SK-N-SH treated with all-trans-retinoic acid at 6 μM for 48 hours (cell line): ENCODE data around the gene MTFR1L.

Source experiments
- ATAC-seq: fragments of 200-7000 bp; cut with Tn5 transposase; 3 replicates; pipeline ENCODE4 v1.9.1; 2020; ENCODE audit warnings: mild to moderate bottlenecking, moderate library complexity
- ARNTL ChIP-seq: fragments of 450-650 bp; formaldehyde crosslinking; IDR thresholded peaks from 2 replicates; pipeline ENCODE4 v1.5.0; 2020; ENCODE audit warnings: low read depth, mild to moderate bottlenecking, moderate library complexity, borderline replicate concordance
- BACH2 ChIP-seq: fragments of 250-450 bp; sonication (Bioruptor Pico); IDR thresholded peaks from 2 replicates; pipeline ENCODE4 v1.9.0; 2021; ENCODE audit warnings: mild to moderate bottlenecking, borderline replicate concordance
- CSDC2 ChIP-seq: fragments of 250-450 bp; sonication (Bioruptor Pico); IDR thresholded peaks from 2 replicates; pipeline ENCODE4 v1.5.0; 2020; ENCODE audit warnings: mild to moderate bottlenecking, moderate library complexity
- ESRRG ChIP-seq: fragments of 250-450 bp; sonication (Bioruptor Pico); IDR thresholded peaks from 2 replicates; pipeline ENCODE4 v1.6.1; 2021; ENCODE audit warnings: mild to moderate bottlenecking
- GLIS3 ChIP-seq: fragments of 250-450 bp; sonication (Bioruptor Pico); IDR thresholded peaks from 2 replicates; pipeline ENCODE4 v1.5.0; 2020; ENCODE audit warnings: mild to moderate bottlenecking, moderate library complexity
- ISL1 ChIP-seq: fragments of 250-450 bp; sonication (Bioruptor Pico); IDR thresholded peaks from 2 replicates; pipeline ENCODE4 v2.1.2; 2022; ENCODE audit warnings: mild to moderate bottlenecking, moderate library complexity
- OSR1 ChIP-seq: fragments of 250-450 bp; sonication (Bioruptor Pico); IDR thresholded peaks from 2 replicates; pipeline ENCODE4 v1.8.0; 2022; ENCODE audit warnings: moderate library complexity, mild to moderate bottlenecking, inconsistent platforms
- PPARA ChIP-seq: fragments of 250-450 bp; sonication (Bioruptor Pico); IDR thresholded peaks from 2 replicates; pipeline ENCODE4 v1.5.0; 2020; ENCODE audit warnings: mild to moderate bottlenecking, borderline replicate concordance
- RARB ChIP-seq: fragments of 250-450 bp; sonication (Bioruptor Pico); IDR thresholded peaks from 2 replicates; pipeline ENCODE4 v1.8.0; 2021; ENCODE audit warnings: mild to moderate bottlenecking, moderate library complexity
- SNAI2 ChIP-seq: fragments of 250-450 bp; sonication (Bioruptor Pico); IDR thresholded peaks from 2 replicates; pipeline ENCODE4 v1.5.0; 2020; ENCODE audit warnings: mild to moderate bottlenecking, moderate library complexity
- TCF4 ChIP-seq: fragments of 250-450 bp; sonication (Bioruptor Pico); IDR thresholded peaks from 2 replicates; pipeline ENCODE4 v1.8.0; 2021; ENCODE audit warnings: mild to moderate bottlenecking, moderate library complexity, borderline replicate concordance
- TOX ChIP-seq: fragments of 250-450 bp; sonication (Bioruptor Pico); IDR thresholded peaks from 2 replicates; pipeline ENCODE4 v1.8.0; 2021; ENCODE audit warnings: mild to moderate bottlenecking, moderate library complexity, borderline replicate concordance
- ZC3H10 ChIP-seq: fragments of 250-450 bp; sonication (Bioruptor Pico); IDR thresholded peaks from 2 replicates; pipeline ENCODE4 v1.5.1; 2021; ENCODE audit warnings: mild to moderate bottlenecking, moderate library complexity
- ZFP30 ChIP-seq: fragments of 450-650 bp; formaldehyde crosslinking; IDR thresholded peaks from 2 replicates; pipeline ENCODE4 v1.5.0; 2022; ENCODE audit warnings: mild to moderate bottlenecking, moderate library complexity
- ZNF565 ChIP-seq: fragments of 450-650 bp; formaldehyde crosslinking; conservative IDR thresholded peaks from 2 replicates; pipeline ENCODE4 v1.5.0; 2020; ENCODE audit warnings: low read depth, mild to moderate bottlenecking, moderate library complexity
- ZNF70 ChIP-seq: fragments of 450-650 bp; formaldehyde crosslinking; IDR thresholded peaks from 2 replicates; pipeline ENCODE4 v1.5.0; 2020; ENCODE audit warnings: mild to moderate bottlenecking, moderate library complexity
- ZNF8 ChIP-seq: fragments of 450-650 bp; formaldehyde crosslinking; IDR thresholded peaks from 2 replicates; pipeline ENCODE4 v1.5.0; 2020; ENCODE audit warnings: mild to moderate bottlenecking, moderate library complexity
- TF ChIP-seq, protein P1 (sequence below): fragments of 250-450 bp; sonication (Bioruptor Pico); IDR thresholded peaks from 2 replicates; pipeline ENCODE4 v1.5.1; 2021; ENCODE audit warnings: mild to moderate bottlenecking, moderate library complexity
- TF ChIP-seq, protein P2 (sequence below): fragments of 250-450 bp; sonication (Bioruptor Pico); IDR thresholded peaks from 2 replicates; pipeline ENCODE4 v1.8.0; 2021; ENCODE audit warnings: low read depth, mild to moderate bottlenecking, moderate library complexity, borderline replicate concordance
- TF ChIP-seq, protein P3 (sequence below): fragments of 250-450 bp; sonication (Bioruptor Pico); IDR thresholded peaks from 2 replicates; pipeline ENCODE4 v1.5.1; 2020; ENCODE audit warnings: low read depth, mild to moderate bottlenecking, moderate library complexity
- TF ChIP-seq, protein P4 (sequence below): fragments of 250-450 bp; sonication (Bioruptor Pico); IDR thresholded peaks from 2 replicates; pipeline ENCODE4 v1.5.0; 2020; ENCODE audit warnings: mild to moderate bottlenecking, moderate library complexity

Gene MTFR1L

DNA sequence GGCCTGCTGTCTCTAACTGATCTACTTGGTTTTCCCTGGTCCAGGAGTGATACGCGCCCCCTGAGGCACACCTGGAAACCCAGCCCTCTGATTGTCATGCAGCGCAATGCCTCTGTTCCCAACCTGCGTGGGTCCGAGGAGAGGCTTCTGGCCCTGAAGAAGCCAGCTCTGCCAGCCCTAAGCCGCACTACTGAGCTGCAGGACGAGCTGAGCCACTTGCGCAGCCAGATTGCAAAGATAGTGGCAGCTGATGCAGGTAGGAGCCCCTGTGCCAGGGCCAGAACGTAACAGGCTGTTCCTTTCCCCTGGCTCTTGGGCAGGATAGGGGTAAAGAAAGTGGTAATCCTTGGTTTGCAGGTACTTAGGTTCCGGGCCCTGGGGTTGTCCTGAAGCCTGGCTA is 6.8 kb downstream of the MTFR1L start:
- TF ChIP-seq ZC3H10 (no peak), CSDC2 (CRISPR knock-in tag) (no peak), ZNF8 (CRISPR knock-in tag) (no peak), ZFP30 (CRISPR knock-in tag) (no peak), ARNTL (CRISPR knock-in tag) (no peak), SNAI2 (no peak), ZNF565 (no peak), TOX (CRISPR knock-in tag) (no peak), GLIS3 (CRISPR knock-in tag) (no peak), RARB (CRISPR knock-in tag) (no peak), ISL1 (no peak), BACH2 (CRISPR knock-in tag) (no peak), ZNF70 (no peak), TCF4 (no peak)
- TF ChIP-seq, protein P1, sequence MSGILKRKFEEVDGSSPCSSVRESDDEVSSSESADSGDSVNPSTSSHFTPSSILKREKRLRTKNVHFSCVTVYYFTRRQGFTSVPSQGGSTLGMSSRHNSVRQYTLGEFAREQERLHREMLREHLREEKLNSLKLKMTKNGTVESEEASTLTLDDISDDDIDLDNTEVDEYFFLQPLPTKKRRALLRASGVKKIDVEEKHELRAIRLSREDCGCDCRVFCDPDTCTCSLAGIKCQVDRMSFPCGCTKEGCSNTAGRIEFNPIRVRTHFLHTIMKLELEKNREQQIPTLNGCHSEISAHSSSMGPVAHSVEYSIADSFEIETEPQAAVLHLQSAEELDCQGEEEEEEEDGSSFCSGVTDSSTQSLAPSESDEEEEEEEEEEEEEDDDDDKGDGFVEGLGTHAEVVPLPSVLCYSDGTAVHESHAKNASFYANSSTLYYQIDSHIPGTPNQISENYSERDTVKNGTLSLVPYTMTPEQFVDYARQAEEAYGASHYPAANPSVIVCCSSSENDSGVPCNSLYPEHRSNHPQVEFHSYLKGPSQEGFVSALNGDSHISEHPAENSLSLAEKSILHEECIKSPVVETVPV = no peak
- TF ChIP-seq, protein P2, sequence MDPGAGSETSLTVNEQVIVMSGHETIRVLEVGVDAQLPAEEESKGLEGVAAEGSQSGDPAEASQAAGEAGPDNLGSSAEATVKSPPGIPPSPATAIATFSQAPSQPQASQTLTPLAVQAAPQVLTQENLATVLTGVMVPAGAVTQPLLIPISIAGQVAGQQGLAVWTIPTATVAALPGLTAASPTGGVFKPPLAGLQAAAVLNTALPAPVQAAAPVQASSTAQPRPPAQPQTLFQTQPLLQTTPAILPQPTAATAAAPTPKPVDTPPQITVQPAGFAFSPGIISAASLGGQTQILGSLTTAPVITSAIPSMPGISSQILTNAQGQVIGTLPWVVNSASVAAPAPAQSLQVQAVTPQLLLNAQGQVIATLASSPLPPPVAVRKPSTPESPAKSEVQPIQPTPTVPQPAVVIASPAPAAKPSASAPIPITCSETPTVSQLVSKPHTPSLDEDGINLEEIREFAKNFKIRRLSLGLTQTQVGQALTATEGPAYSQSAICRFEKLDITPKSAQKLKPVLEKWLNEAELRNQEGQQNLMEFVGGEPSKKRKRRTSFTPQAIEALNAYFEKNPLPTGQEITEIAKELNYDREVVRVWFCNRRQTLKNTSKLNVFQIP (CRISPR knock-in tag) = no peak
- TF ChIP-seq, protein P3, sequence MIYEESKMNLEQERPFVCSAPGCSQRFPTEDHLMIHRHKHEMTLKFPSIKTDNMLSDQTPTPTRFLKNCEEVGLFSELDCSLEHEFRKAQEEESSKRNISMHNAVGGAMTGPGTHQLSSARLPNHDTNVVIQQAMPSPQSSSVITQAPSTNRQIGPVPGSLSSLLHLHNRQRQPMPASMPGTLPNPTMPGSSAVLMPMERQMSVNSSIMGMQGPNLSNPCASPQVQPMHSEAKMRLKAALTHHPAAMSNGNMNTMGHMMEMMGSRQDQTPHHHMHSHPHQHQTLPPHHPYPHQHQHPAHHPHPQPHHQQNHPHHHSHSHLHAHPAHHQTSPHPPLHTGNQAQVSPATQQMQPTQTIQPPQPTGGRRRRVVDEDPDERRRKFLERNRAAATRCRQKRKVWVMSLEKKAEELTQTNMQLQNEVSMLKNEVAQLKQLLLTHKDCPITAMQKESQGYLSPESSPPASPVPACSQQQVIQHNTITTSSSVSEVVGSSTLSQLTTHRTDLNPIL (CRISPR knock-in tag) = no peak
- TF ChIP-seq, protein P4, sequence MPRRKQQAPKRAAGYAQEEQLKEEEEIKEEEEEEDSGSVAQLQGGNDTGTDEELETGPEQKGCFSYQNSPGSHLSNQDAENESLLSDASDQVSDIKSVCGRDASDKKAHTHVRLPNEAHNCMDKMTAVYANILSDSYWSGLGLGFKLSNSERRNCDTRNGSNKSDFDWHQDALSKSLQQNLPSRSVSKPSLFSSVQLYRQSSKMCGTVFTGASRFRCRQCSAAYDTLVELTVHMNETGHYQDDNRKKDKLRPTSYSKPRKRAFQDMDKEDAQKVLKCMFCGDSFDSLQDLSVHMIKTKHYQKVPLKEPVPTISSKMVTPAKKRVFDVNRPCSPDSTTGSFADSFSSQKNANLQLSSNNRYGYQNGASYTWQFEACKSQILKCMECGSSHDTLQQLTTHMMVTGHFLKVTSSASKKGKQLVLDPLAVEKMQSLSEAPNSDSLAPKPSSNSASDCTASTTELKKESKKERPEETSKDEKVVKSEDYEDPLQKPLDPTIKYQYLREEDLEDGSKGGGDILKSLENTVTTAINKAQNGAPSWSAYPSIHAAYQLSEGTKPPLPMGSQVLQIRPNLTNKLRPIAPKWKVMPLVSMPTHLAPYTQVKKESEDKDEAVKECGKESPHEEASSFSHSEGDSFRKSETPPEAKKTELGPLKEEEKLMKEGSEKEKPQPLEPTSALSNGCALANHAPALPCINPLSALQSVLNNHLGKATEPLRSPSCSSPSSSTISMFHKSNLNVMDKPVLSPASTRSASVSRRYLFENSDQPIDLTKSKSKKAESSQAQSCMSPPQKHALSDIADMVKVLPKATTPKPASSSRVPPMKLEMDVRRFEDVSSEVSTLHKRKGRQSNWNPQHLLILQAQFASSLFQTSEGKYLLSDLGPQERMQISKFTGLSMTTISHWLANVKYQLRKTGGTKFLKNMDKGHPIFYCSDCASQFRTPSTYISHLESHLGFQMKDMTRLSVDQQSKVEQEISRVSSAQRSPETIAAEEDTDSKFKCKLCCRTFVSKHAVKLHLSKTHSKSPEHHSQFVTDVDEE (CRISPR knock-in tag) = no peak
- ATAC-seq = no peak

DNA sequence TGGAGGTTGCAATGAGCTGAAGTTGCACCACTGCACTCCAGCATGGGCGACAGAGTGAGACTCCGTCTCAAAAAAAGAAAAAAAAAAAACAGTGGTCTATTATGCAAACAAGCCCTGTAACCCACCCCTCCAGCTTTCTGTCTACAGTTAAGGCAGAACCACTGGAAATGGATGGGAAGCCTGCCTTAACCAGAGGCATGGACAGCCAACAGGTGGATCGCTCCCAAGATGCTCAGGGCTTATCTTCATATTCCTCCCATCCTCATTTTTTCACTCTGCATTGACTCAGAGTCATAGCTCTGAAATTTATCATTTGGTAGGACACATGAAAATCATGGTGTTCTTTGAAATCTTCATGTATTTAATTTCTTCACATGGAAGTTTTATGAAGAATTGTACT is 8.7 kb downstream of the MTFR1L start:
- TF ChIP-seq, protein P2 (CRISPR knock-in tag) = no peak
- TF ChIP-seq TOX (CRISPR knock-in tag) (no peak), ESRRG (CRISPR knock-in tag) (no peak), ISL1 (no peak), OSR1 (CRISPR knock-in tag) (no peak), ARNTL (CRISPR knock-in tag) (no peak), PPARA (CRISPR knock-in tag) (no peak)
- no peak for ATAC-seq

DNA sequence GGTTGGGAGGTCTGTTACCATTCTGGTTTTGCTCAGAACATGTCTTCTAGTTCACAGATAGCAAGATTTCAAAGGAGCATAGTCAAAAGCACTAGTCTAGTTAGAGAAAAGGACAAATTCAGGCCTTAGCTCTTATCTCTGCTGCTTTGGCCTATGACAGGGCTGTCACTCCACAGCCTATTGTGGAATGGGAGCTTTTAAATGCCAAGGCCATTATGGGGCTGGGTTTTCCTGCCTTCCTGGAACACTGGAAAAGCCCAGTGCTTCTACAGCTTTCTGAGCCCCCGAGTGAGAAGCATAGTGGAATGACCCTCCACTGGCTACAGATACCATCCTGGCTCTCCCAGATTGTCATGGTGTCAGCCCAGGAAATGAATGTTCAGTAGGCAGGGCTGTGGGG is 9.3 kb downstream of the MTFR1L start:
- TF ChIP-seq ESRRG (CRISPR knock-in tag) = no peak
- TF ChIP-seq ZNF70 = no peak
- no peak for TF ChIP-seq BACH2 (CRISPR knock-in tag)
- no peak for TF ChIP-seq ZNF8 (CRISPR knock-in tag)
- TF ChIP-seq ZNF565 = no peak
- TF ChIP-seq ISL1 = no peak
- TF ChIP-seq ARNTL (CRISPR knock-in tag) = no peak
- TF ChIP-seq ZC3H10 = no peak
- no peak for TF ChIP-seq SNAI2
- TF ChIP-seq TOX (CRISPR knock-in tag) = no peak
- TF ChIP-seq, protein P2 (CRISPR knock-in tag) = no peak
- TF ChIP-seq CSDC2 (CRISPR knock-in tag) = no peak
- no peak for TF ChIP-seq GLIS3 (CRISPR knock-in tag)
- ATAC-seq = no peak
